Medulla oblongata (tissue), 1 donor: ENCODE data around the gene B4GALT7.

Source experiments
- DNase-seq: peaks from one replicate; pipeline ENCODE4 v3.0.0-alpha.2; 2015; ENCODE audit errors: extremely low spot score

Gene B4GALT7

DNA sequence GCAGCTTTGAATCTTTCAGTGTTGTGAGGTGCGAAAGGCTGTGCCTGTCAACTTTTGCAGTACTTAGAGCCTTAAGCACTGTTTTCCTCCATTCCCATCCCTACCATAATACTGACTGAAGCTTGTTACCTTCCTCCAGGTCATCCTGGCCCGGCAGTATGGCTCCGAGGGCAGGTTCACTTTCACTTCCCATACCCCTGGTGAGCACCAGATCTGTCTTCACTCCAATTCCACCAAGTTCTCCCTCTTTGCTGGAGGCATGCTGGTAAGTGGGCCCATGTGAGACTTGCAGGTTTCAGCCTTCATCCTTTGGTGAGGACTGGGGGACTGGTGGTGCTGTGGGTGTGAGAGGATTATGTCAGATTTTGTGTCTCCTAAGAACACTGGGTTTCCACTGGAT lies 6.4 kb upstream of the B4GALT7 start:
- DNase-seq, result no peak

DNA sequence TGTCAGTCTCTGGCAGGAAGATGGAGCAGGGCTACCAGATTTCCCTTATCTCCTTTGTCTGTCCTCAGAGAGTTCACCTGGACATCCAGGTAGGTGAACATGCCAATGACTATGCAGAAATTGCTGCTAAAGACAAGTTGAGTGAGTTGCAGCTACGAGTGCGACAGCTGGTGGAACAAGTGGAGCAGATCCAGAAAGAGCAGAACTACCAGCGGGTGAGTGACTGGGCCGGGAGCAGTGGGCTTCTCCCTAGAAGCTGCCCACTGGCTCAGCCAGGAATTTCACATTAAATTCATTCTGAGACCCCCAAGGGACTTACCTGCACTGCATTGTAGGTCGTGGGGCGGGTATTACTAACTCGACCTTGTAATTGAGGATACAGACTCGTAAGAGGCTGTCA lies 5.9 kb upstream of the B4GALT7 start:
- DNase-seq, result no peak

DNA sequence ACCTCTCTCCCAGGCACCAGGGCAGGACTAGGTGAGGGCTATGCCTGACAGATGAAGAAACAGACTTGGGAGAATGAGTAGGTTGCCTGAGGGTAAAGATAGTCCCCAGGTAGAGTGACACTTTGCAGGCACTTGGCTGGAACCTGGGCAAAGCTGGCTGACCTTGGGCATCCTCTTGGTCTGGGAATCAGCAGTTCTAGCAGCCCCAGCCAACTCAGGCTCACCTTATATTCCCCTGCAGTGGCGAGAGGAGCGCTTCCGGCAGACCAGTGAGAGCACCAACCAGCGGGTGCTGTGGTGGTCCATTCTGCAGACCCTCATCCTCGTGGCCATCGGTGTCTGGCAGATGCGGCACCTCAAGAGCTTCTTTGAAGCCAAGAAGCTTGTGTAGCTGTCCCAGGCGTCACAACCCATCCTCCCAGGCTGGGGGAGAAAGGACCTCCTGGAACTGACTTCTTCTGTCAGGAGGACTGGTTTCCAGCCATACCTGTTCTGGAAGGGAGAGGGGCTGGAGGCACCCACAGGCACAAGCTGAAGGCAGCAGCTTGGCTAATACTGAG lies 4.8 kb upstream of the B4GALT7 start:
- no peak for DNase-seq

DNA sequence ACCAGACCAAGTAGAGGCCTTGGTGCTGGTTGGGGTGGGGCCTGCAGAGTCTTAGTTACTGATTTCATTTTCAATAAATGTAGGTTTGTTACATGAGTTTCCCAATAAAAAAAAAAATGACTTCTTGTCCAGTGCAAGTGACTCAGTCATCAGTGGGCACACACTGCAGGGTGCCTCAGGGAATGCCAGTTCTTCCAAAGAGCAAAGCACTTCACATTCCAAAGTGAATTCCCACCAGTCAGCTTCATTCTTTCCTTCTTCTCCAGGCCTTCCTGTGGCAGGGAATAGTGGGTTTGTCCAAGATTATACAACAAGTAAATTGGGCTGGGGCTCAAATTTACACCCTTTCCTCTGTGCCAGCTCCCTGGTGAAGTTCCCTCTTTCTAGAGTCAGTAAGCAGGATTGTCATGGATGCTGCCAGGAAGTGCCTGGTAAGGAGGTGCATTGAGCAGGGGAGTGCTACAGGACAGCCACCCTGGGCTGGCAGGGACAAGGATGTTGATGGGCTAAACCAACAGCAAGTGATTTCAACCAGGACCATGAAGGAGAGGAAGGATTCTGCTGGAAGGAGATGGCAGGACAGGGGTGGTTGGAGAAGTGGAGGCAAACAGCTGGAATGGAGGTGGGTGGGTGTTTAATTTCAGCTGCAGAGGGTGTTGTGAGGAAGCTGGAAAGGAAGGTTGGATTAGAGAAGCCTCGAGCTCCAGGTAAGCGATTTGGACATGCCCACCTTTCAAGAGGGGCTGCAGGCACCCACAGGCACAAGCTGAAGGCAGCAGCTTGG lies 3.7 kb upstream of the B4GALT7 start:
- DNase-seq, result no peak

DNA sequence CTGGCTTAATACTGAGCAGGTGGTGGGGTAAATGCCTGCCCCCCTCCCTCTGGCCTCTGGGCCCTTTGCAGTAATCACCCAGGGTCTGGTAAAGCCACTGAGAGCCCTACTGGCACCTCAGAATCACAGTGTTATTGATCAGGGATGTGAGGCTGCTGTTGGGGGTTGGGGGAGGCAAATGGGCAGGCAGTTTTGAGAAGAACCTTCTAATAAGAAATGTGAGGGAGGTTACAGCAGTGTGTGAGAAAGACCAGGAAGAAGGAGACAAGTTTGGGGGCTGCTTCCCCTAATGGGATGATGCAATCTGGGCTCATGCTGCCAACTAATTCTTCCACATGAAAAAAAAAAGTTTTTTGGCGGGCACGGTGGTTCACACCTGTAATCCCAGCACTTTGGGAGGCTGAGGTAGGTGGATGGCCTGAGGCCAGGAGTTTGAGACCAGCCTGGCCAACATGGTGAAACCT lies 3.1 kb upstream of the B4GALT7 start:
- DNase-seq, result no peak

DNA sequence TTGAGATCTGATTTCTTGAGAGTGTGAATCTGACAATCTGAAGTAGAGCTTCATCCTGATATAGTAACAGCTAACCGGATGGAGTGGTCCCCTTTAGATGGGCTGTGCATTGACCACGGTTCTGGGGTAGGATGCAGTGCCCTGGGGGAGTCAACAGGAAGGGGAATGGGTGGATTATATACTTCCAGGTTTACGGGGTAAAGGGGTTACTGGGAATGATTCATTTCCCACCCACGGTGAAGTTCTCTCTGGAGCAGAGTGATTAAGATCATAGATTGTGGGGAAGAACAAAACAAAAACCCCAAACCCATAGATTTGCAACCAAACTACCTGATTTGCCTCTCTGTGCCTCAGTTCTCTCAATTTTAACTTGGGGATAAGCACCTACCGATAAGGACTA lies 1.5 kb upstream of the B4GALT7 start:
- no peak for DNase-seq

DNA sequence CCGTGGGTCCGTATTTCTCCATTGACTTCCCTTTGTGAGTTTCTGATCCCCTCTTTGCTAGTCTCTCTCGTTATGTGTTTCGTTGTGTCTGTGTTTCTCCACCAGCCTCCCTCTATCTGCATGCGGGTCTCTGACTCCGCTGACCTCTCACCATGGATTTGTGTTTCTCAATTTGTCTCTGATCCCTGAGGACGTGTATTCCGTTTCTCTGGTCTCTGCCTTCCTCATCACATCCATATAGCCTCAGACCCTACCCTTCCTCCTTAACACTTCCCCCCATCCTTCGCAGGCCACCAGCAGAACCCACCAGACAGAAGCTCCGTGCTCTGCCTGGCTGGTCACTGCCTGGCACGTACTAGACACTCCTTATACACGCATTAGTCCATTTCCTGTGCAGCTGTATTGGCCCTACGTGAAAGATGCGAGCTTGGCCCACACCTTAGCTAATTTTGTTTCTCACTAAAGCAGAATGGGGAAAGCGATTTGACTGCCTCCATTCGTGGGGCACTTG lies 631 bp downstream of the B4GALT7 start:
- peak; percentile 64 for DNase-seq

DNA sequence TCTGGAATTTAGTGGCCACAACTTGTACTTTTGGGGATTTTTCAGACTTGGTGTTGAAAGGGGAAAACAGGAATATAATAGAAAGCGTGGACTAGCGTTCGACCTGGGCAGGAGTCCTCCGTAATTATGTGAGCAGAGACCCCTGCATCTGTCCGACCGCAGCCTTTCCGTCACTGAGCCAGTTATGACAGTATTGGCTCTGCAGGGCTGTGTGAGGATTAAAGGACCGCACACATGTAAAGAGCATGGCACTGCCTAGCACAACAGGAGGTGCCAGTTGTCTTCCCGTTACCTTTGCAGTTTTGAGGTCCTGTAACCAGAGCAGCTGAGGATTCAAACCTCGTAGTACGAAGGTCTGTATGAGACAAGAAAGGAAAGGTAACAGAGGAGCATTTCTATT lies 1.2 kb downstream of the B4GALT7 start:
- DNase-seq, result no peak

DNA sequence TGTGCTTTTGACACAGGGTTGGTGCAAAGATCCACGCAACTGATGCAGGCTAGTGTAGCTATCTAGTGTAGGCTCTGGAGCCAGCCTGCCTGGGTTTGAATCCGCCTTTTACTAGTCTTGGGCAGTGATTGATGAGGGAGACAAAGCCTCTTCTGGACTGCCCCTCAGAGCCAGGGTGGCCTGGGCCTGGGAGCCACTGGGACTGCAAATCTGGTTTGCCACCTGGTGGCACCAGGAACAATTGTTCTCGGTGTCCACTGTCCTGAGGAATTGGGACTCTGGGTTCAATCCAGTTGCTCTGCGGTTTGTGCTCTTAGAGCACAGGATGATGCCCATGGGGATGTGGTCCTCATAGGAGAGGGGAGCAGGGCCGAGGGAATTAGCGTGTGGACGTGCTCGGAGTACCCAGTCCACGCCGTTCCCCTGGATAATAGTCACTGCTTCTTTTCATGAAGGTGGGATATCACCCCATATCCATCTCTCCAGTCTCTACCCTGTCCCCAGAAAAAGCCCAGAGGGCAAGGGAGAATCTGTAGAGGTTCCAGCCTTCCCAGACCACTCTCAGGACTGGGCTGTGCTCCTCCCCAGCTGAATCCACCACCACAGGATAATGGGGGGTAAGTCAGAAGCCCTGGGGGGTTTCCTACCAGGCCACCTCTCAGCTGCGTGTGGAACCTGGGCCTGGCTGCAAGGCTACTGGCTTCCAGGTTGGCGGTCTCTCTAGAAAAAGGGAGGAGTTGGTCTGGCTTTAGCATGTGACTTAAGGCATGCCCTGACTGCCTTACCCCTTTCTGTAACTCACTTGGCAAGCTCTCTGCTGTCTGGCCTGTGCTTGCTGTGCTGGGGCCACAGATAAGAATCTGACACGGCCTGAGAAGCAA lies 1.9 kb downstream of the B4GALT7 start:
- no peak for DNase-seq

DNA sequence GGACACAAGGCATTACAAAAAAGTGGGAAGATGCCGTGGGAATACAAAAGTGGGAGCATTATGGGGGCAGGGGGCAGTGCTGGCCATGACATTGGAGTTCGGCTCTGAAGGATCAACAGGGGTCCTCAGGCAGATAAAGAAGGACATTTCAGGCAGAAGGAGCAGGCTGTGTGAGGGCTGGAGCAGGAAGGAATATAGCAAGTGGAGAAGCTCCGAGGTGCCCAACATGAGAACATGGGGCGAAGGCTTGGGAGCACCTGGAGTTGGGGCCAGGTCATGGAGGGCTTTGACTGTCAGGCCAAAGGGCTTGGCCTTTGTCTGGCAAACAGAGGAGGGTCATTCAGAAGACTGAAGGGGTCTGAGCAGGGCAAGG lies 2.5 kb downstream of the B4GALT7 start:
- no peak for DNase-seq

DNA sequence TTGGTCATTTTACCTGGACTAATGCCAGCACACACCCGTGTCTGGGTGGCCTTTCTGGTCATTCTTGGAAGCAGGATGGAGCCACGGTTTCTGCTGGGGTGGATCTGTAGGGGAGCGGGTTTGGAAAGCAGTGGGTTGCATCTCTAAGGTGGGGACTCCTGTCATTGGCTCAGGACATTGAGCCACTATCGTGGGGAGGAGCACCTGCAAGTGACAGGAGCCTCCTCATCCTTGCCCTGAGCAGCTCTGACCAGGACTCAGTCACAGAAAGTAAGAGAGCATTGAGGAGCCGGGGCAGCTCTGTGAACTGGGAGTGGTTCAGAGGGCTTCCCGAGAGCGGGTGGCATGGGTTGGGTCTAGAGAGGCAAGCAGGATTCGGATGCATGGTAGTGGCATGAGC lies 3.7 kb downstream of the B4GALT7 start:
- DNase-seq, result no peak

DNA sequence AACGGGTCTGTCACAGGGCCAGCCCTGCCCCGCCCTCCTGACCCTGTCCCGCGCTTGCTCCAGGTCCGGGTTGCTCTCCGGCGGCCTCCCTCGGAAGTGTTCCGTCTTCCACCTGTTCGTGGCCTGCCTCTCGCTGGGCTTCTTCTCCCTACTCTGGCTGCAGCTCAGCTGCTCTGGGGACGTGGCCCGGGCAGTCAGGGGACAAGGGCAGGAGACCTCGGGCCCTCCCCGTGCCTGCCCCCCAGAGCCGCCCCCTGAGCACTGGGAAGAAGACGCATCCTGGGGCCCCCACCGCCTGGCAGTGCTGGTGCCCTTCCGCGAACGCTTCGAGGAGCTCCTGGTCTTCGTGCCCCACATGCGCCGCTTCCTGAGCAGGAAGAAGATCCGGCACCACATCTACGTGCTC lies 4.2 kb downstream of the B4GALT7 start:
- no peak for DNase-seq

DNA sequence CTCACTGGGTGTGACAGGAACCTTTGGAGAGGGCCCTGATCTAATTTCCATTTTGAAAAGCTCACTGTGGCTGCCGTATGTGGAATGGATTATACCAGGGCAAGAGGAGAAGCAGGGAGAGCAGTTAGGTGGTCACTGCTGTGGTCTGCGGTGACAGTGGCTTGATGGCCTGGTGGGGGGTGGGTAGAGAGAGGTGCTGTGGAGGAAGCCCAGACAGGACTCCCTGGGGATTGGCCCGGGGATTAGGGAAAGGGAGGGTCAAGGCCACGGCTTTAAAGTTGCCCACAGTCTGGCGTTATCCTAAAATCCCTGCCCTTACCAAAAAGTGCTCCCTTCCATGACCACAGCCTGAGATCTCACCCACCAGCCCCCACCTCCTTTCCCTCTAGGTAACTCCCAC lies 4.7 kb downstream of the B4GALT7 start:
- DNase-seq, result no peak

DNA sequence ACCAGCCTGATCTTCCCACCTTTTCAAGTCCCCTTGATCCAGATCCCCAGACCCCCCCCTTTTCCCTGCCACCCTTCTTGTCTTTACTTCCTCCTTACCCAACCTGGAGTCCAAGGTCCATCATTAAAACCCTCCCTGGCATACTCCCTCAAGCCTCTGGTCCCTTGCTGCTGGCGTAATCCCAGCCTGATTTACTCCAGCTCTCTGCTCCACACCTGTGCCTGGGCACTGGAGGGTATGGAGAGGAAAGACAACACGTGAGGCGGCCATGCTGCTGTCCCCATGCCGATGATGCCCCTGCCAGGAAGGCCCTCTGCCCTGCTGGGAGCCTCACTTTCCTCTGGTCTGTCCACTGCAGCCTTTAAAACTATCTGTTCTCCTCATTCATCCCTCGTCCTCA lies 5.1 kb downstream of the B4GALT7 start:
- no peak for DNase-seq

DNA sequence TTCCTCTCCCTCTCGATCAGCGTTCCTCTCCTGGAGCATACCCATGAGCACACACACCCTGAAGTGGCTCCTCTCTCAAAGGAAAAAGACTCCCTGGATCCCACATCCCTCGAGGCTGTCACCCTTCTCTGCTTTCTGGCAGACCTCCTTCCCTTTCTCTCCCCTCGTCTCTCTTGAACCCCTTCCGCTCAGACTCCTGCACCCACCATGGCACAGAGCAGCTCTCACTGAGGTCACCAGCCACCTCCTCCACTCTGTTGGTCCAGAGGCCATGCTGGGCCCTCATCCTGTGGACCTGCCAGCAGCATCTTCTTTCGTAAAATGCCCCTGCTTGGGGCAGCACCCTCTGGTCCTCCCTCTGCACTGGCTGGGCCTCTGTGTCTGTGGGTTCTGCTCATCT lies 5.7 kb downstream of the B4GALT7 start:
- DNase-seq, result no peak

DNA sequence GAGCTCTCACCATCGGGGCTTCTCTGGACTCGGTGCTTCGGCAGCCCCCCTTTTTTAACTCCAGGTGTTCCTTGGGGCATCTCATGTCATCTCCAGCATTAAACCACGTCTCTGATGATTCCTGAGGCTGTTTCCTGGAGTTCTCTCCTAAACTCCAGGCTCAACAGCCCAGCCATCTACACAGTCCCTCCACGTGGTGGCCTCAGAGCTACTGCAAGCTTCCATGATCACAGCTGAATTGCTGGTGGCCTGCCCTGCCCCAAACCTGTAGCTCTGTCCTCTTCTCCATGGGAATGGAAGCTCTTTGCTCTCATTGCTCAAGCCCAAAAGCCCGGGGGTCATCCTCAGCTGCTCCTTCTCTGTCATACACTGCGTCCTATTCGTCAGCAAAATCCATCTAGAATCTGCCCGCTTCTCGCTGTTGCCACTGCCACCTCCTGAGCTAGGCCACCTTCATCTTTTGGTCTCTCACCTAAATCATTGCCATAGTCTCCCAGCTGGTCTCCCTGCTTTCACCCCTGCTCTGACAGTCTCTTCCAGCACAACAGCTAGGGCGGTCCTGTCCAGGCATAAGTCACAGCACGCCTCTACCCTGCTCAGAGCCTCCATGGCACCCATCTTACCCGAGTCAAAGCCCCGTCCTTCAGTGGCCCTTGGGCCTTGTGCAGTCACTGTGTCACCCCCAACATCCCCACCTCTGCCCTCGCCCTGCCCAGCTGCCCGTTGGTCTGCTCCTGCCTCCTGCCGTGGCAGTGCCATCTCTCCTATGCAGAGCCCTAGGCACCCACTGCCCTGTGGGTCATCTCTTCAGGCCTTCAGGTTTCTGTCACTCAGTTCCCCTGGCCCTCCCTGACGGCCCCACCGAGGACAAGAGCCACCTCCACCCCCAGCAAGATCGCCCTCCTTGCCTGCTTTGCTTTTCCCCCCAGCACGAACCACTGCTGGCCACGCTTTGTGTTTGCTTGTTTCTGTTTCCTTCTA lies 6.4 kb downstream of the B4GALT7 start:
- DNase-seq, result no peak

DNA sequence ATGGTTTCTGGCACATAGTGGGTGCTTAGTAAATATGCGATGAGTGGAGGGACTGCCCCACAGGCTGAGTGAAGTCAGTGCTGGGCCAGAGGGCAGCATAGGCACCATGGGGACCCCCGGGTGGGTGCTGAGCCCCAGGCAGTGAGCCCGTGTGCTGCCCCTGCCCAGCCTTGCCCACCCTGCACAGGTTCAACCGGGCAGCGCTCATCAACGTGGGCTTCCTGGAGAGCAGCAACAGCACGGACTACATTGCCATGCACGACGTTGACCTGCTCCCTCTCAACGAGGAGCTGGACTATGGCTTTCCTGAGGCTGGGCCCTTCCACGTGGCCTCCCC lies 7.2 kb downstream of the B4GALT7 start:
- DNase-seq, result no peak

DNA sequence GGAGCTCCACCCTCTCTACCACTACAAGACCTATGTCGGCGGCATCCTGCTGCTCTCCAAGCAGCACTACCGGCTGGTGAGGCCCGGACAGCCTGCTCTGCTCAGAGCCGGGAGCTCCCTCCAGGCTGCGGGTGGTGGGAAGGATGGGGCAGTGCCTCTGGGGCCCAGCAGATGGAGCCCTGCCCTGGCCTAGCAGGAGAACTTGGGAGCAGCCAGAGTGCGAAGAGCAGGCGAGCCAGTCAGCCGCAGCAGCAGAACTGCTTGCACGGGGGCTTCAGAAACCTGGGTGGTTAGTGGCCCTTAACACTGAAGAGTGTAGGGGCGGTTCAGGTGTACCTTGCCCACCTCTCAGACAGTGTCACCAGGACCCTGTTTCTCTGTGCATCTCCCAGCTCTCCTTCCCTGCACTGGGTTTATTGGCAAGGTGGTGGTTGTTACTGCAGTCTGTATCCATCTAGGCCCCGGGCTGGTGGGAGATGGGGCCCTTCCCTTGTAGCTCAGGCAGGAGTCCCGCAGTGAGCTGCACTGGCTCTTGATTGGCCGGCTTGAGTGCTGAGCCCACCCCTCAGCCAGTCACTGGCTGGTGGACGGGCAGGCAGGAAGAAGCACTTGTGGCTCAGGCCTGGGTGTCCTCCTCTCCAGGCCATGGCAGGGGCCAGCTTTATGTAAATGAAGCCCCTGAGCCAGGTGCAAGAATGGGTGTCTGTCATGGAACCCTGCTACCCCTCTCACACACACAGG lies 7.7 kb downstream of the B4GALT7 start:
- DNase-seq, result peak; percentile 71

DNA sequence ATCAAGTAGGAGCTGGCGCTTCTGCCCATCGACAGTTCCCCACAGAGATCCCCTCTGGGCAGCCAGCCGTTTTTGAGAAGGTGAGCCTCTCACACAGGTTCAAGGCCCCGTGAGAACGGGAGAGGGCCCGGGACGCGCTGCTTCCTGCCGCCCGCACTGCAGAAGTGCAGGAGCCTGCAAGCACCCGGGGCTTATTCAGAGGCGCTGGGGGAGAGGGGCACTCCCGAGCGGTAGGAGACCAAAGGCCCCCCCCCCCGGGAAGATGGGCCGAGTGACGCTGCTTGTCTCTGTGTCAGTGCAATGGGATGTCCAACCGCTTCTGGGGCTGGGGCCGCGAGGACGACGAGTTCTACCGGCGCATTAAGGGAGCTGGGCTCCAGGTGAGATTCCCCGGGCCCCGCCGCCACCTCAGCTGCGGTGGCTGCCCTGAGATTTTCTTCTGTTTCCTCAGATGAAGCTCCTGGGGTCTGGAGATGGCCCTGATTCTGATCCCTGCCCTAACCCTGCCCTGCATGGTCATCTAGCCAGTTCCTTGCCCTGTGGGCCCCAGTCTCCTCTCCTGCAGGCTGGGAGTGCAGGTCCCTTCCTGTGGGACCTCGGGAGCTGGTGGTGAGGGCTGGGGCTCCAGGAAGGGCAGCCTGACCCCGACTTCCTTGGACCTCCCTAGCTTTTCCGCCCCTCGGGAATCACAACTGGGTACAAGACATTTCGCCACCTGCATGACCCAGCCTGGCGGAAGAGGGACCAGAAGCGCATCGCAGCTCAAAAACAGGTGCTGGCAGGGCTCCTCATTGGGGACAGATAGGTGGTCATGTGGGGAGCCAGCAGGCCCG lies 8.5 kb downstream of the B4GALT7 start:
- DNase-seq, result no peak
